ENCODE data around the gene C1QTNF2.

DNA sequence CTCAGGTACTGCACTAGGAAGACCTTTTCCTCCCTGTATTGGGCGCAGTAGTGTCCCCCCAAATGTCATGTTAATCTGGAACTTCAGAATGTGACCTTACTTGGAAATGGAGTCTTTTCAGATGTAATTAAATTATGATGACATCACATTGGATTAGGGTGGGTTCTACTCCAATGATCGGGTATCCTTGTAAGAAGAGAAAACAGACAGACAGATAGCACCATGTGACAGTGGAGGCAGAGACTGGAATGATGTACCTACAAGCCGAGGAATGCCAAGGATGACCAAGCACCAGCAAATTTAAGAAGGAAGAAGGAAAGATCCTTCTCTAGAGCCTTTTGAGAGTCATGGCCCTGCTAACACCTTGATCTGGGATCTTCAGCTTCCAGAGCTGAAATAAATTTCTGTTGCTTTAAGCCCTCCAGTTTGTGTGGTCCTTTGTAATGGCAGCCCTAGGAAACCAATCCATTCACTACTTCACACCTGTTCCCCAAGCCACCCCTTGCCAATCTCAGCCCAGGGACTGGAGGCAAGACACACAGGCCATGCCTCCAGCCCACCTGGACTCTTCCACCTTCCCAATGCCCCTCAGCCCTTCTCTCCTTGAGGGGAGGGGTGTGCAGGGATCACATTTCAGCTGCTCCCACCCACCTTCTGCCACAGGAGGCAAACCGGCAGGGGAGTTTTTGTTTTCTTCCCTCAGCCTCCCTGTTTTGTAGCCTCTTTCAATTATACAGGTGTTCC, 59.7 kb downstream of the C1QTNF2 start:
- TF ChIP-seq CTCF (IDR thresholded peaks at IDR 0.05) (no peak), POLR2A (IDR thresholded peaks at IDR 0.05) (no peak)
